CD1c-positive myeloid dendritic cell (primary cell): Measurements from ENCODE around the gene MYCBP2.
"Not testable (repeated sequence)": the region's sequence is repeated elsewhere in the genome, so short reads cannot be mapped to it uniquely, and the experiment has no call there.

Experiments used
- DNase-seq: peaks from one replicate; pipeline ENCODE4 v3.0.0-alpha.2; 2016; ENCODE audit errors: extremely low spot score

MYCBP2 gene, protein sequence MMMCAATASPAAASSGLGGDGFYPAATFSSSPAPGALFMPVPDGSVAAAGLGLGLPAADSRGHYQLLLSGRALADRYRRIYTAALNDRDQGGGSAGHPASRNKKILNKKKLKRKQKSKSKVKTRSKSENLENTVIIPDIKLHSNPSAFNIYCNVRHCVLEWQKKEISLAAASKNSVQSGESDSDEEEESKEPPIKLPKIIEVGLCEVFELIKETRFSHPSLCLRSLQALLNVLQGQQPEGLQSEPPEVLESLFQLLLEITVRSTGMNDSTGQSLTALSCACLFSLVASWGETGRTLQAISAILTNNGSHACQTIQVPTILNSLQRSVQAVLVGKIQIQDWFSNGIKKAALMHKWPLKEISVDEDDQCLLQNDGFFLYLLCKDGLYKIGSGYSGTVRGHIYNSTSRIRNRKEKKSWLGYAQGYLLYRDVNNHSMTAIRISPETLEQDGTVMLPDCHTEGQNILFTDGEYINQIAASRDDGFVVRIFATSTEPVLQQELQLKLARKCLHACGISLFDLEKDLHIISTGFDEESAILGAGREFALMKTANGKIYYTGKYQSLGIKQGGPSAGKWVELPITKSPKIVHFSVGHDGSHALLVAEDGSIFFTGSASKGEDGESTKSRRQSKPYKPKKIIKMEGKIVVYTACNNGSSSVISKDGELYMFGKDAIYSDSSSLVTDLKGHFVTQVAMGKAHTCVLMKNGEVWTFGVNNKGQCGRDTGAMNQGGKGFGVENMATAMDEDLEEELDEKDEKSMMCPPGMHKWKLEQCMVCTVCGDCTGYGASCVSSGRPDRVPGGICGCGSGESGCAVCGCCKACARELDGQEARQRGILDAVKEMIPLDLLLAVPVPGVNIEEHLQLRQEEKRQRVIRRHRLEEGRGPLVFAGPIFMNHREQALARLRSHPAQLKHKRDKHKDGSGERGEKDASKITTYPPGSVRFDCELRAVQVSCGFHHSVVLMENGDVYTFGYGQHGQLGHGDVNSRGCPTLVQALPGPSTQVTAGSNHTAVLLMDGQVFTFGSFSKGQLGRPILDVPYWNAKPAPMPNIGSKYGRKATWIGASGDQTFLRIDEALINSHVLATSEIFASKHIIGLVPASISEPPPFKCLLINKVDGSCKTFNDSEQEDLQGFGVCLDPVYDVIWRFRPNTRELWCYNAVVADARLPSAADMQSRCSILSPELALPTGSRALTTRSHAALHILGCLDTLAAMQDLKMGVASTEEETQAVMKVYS (N-terminal part only)

GRCh38 chr13:77326905-77327604 is at the start of gene MYCBP2:
Gene MYCBP2 (minus strand): TSS chr13:77327094. CDS start chr13:77326775, 319 bp downstream.
- DNase-seq: peak; percentile 98

GRCh38 chr13:77375560-77376108 is 48.7 kb upstream of the MYCBP2 start:
- DNase-seq: no peak

DNA sequence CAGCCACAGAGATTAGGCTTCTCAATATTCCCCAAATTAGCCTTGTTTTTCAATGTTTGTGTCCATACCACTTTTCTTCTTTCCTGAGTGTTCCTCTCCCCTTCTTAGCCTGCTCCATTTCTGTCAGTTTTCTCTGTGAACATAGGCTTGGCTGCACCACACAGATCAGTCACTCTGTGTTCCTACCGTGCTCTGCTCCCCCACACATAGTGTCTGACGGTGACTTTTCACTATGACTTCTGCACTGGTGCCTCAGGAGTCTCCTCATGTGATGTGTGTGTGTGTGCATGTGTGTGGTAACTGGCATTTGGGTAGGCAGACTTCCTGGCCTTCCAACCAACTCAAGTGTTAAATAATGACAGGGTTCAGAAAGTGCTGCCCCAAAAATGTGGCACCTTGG is 47.9 kb upstream of the MYCBP2 start:
- no peak for DNase-seq

DNA sequence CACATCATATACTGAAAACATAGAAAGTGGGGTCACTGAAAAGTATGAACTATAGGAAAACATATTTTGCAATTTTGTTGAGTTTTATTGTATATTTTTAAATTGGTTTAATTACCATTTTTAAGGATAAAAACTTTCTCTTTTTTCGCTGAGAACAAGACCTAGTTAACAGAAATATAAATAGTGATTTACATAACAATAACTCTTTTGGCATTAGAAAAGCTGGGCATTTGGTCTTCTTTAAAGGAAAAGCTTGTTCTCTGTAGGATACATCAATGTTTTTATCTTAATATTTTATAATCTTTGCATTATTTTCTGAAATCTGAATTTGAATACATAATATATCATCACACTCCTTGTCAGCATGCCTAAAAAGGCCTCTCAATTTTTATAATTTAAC is 47.4 kb upstream of the MYCBP2 start:
- no peak for DNase-seq

DNA sequence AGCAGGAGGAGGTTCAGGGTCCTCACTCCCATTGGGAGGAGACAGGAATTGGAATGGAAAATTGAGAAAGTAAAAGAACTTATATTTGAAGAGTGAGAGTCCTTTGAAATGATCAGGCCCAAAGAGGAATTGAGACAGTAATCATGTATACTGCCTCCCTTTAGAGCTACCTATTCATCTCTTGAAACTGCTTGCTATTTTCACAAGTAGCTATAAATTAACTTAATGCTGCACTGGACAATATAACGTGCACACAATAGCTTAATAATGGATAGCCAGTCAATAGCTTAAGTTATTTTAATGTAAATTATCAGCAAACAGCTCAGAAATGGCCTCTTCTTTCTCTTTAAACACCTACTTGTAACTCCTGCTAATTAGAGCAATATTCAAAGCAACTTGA is 46.6 kb upstream of the MYCBP2 start:
- no peak for DNase-seq

DNA sequence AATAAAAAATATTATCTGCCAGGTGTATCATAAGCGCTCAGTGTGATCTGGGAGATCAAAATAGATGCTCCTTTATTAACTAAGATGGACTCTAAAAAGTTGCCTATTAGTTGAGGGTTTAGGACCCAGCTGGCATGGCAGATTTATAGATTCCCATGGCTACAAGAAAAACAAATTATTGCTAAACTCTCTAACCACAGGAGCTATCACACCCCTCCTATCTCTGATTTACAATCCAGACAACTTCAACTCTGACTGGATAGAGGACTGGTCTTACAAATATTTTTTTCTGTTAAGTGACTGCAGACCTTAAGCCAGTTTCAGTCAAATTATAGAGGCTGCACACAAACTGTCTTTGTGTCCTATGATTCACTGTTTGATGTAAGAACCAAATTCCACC is 45.4 kb upstream of the MYCBP2 start:
- DNase-seq: no peak

DNA sequence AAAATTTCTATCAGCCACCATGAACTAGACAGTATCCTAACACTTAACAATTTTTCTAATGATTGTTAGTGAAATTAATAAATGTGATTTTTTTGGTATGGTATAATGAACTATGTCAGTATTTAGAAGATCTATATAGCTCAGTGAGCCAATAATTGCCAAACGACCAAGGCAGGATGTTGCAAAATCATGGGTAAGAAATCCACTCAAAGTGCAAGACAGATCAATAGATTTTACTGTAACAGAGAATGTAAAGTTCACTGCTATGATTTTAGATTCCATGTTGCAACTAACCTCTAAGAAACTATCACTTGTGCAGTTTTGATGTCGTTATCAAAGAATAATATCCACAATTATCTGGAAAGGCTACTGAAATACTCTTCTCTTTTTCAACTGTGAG is 44.0 kb upstream of the MYCBP2 start:
- no peak for DNase-seq

DNA sequence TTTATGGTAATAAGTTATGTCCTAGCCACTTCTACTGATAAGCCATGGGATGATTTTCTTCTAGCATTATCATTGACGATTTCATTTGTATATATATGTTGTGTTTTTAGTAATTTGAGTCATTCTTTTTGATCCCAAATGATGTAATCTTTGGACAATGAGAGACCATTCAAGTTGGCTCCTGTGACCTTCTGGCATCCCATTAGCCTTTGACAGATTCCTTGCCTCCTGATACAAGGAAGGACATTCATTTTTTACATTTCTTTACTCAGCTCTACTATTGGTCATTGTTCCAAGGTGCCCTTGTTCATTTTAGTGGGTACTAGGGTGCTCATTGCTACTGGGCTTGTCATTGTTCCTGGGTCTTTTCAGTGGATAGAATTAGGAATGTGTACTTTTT is 35.3 kb upstream of the MYCBP2 start:
- DNase-seq: no peak

- no peak for DNase-seq
Observed at GRCh38 chr13:77360032-77360685, 33.3 kb upstream of the MYCBP2 start.

DNA sequence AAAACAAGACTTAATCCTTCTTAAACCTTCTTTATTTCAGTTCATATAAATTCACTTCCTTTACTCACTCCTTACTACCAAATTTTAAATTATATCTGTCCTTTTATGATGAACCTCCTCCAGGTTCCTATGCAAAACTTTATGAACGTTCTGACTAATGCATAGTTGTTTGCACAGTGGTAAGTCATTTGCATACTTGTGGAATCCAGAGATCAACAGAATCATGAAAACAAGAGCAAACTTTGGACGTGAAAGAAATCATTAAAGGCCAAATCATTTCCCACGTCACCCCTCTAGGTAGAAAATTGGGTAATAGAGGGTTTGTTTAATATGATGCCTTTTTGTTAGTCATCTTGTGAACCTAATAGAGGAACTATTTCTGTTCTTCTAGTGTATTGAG is 32.3 kb upstream of the MYCBP2 start:
- DNase-seq: no peak

DNA sequence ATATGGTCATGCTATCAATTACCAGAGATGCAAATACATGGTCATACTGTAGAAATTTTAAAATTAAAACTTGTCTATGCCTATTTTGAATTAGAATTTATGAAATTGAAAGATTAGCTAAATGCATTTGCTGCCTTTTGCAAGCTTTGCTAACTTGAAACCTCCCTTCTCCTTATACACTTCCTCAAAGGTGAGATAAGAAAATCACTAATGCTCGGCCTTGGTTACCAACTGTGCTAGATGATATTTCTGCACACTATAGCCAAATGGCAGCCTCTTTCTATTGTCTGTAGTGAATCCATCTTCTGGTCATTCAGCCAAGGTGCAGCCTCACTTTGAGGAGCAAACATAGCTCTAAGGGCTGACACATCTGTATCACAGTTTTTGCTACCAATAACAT is 31.1 kb upstream of the MYCBP2 start:
- no peak for DNase-seq

- no peak for DNase-seq
Observed at GRCh38 chr13:77356155-77356554, 29.3 kb upstream of the MYCBP2 start.

GRCh38 chr13:77353995-77354394 is 27.1 kb upstream of the MYCBP2 start:
- DNase-seq: peak; percentile 65

- peak; percentile 66 for DNase-seq
Observed at GRCh38 chr13:77351315-77351714, 24.4 kb upstream of the MYCBP2 start.

DNA sequence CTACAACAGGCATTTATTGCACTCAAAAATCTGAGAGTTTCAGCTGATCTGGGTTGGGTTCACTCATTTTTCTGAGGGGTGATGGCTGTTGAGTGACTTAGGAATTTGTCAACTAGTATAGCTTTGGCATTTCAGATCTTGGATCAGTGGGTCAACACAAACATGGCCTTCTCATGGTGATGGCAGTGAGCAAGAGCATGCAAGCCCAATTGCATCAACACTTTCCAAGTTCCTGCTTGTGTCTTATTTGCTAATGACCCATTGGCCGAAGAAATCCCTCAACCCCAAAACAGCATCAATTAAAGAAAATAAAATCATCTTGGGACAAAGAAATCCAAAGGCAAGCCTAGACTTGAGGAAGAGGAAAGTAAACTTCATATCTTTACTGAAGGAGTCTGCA is 23.9 kb upstream of the MYCBP2 start:
- no peak for DNase-seq

- DNase-seq: peak; percentile 47
Observed at GRCh38 chr13:77349365-77349764, 22.5 kb upstream of the MYCBP2 start.

GRCh38 chr13:77347351-77347750 is 20.5 kb upstream of the MYCBP2 start:
- not testable (repeated sequence) for DNase-seq

DNA sequence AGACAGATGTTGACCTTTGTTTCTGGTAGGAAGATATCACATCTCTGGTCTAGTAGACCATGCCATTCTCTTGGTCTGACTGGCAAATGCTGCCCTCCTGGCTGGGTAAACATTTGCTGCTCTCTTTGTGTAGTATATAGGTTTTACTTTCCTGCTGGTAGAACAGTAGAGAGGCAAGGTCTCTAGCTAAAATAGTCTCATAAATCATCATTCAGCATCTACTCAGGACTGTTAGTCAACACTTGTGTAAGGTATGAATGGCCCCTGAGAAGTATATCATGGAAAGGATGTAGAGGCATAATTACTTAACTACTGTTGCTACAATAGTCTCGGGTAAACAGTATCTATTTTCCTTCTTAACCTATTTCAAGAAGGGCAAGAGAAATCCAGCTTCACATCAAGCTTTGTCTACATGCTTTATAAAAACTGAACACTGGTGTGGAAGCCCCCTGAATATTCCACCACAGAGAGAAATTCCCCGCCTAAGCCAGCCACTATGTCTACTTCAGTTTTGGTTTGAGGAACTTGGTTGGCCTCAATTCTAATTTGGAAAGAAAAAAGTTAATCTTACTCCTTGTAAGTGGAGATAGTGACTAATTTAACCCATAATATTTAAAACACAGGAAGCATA is 18.4 kb upstream of the MYCBP2 start:
- DNase-seq: no peak

DNA sequence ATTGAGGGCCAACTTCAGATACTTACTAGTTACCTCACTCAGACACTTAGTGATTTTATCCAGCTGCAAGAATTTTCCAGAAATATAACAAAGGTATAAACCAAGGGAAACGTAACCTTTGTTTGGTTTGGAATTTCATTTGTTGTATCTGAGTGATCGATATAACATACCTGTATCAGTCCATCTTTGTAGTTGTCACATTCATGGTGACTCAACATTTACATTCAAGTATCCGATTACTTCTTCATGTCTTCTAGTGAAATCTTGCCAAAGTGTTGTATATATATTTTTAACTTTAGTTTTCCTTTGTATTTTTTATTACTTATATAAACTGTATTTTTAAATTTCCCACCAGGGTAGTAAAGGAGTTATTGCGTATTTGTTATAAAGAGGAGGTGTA is 16.9 kb upstream of the MYCBP2 start:
- no peak for DNase-seq

DNA sequence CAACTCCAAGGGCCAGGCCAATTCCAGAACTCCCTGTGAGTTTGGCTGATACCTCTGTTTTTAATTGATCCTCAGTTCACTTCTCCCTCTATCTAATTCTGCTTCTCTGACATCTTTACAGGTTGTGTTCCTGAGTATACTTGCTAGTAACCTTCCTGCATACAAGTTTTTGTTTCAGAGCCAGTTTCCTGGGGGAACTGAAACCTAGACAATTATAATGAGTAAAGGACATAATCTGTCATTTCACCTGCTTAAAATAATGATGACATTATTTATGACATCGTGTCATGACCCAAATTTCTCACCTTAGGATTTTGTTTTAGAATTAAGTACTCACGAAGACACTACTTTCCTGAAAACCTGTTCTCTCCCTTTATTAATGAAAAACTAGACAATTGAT is 12.5 kb upstream of the MYCBP2 start:
- peak; percentile 20 for DNase-seq
